Measurements from ENCODE around the gene BRCA2.
A peak's percentile ranks its signal among the peaks of the same experiment; 100 is the strongest.

Gene BRCA2

GRCh38 chr13:32427852-32428580 is 112.7 kb downstream of the BRCA2 start, which contains the start of gene N4BP2L1:
N4BP2L1 (minus strand) TSS chr13:32428130; CDS start chr13:32428082, 48 bp downstream.
- peak; percentile 57 for DNase-seq (ENCODE audit: low spot score)

DNA sequence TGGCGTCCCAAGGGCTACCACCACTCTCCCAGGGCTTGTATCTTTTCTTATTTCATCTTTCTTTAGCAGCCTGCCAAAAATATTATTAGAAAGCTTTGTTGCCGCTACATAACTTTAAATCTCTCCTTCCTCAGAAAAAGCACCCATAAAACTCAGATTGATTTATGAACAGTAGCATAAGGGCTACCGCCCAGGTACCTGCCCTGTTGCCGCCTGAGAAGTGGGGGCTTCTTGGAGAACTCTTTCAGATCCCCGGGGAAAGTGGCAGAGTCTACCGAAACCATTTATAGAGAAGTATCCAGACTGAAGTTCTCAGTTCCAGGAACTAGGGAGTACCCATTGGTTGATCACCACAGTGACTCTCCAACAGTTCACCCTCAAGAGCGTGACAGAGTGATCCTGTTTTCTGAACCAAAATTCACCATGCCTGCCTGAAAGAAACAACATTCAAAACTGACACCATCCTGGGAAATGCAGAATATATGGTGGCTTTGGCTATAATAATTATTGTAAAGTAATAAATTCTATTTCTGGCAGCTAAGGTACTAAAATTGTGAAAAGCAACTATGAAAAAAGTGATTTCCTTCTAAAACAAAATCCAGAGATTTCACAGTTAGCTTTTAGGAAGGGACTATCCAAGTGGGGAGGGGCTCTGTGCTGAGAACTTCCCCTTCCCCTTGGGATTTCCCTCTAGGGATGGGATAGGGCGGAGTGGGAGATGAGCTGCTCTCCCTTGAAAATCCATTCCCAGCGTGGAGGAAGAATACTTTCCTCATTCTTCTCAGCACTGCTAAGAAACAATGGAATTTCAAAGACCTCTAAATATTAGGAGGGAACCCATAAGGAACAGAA is 113.5 kb downstream of the BRCA2 start:
- no peak for DNase-seq (ENCODE audit: low spot score)

- DNase-seq (ENCODE audit: low spot score) = no peak
Observed at GRCh38 chr13:32429433-32429909, 114.2 kb downstream of the BRCA2 start.

GRCh38 chr13:32430018-32430747 is 114.9 kb downstream of the BRCA2 start:
- no peak for DNase-seq (ENCODE audit: low spot score)

GRCh38 chr13:32431361-32431760 is 116.1 kb downstream of the BRCA2 start:
- no peak for DNase-seq (ENCODE audit: low spot score)

DNA sequence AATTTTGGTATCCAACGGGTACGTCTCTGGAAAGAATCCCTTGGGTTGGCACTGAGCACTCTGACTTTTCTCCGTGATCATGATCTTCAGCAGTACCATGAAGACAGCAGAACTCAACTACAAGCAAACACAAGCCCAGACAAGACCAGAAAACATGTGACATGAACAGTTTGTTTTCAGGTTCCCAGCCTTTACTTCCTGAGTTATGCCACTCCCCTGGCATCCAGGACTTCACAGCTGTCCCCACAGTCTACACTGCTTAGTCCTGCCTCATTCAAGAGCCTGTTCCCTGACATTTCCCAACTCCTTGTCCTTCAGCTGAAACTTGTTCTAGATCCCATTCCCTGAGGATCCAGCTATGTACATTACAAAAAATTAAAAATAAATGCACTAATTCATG is 117.5 kb downstream of the BRCA2 start:
- DNase-seq (ENCODE audit: low spot score) = no peak

GRCh38 chr13:32438871-32439270 is 123.6 kb downstream of the BRCA2 start:
- DNase-seq (ENCODE audit: low spot score) = no peak

GRCh38 chr13:32443111-32443510 is 127.8 kb downstream of the BRCA2 start:
- no peak for DNase-seq (ENCODE audit: low spot score)

GRCh38 chr13:32445461-32445860 is 130.2 kb downstream of the BRCA2 start:
- no peak for DNase-seq (ENCODE audit: low spot score)

GRCh38 chr13:32446220-32446619 is 130.9 kb downstream of the BRCA2 start:
- no peak for DNase-seq (ENCODE audit: low spot score)

DNA sequence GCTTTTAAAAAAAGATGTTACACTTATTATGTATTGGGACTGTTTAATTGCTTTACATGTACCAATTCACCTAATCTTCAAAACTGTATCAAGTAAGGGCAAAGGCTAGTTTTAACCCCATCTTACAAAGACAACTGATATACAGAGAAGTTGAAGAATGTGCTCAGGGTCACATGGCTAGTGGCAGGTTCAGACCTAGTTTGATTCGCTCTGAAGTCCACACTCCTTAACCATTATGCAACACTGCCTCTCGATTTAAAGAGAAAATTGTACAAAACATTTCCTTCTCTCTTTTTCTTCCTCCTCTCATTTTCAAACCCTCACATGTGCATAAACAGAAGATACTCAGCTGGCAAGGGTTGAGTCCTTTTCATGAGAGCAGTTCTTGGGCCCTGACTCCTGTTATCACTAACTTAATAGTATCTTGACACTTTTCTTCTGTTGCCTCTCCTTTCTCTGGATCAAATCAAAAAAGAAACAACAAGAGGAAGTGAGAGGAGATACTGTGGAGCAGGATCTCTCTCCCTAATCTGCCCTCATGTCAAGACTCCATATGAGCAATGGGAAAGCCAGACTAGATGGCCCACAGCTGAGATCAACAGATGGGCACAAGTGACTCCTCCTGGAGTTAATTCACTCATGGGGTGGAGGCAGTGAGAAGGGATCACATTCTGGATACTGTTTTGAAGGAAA is 131.6 kb downstream of the BRCA2 start:
- no peak for DNase-seq (ENCODE audit: low spot score)

DNA sequence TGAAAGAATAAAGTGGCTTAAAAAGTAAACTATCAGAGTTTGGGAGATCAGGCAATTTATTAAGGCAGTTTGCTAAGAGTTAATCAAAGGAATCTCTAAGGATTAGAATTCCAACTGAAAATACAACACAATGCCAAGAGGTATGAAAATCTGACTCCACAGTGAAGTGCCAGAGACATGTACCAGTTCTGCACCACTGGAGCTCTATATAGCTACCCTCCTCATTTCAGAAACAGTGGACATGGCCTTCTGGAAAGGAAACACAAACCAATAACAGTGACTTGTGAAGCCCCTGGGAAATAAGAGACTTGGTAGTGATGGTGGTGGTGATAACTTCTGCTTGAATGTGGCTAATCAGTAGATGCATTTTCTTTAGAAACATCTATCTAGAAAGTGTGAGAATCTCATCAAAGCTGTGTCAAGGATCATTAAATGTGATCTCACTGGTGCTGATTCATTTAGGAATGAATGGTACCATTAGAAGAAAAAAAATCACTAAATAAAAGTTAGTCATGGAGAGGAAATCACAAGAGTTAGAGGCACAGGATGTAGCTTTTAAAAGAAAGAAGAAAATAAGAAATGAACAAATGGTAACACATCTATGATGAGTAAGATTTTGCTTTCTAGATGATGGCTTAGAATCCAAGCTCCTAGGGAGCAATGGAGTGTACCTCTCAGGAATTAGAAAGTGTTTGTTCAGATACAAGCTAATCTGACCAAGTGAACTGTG is 132.8 kb downstream of the BRCA2 start:
- DNase-seq (ENCODE audit: low spot score) = no peak

- no peak for DNase-seq (ENCODE audit: low spot score)
Observed at GRCh38 chr13:32448972-32449371, 133.7 kb downstream of the BRCA2 start.

All from AG08395 (cell line).